SK-N-SH (cell line): ENCODE results near the gene CACNA1H. TPM values are rescaled to one million over a fixed set of nuclear protein-coding genes. Genes with fewer than 3 reads are reported as not detected.

Experiments used
- CTCF ChIA-PET: fragments of 300-600, 350-600 bp; formaldehyde crosslinking; extraction: SDS; loops from one replicate; lab custom pipeline; 2021; lab: Yijun Ruan, JAX
- POLR2A ChIA-PET: fragments of 350-600 bp; sonication (Branson Sonifier 250); formaldehyde crosslinking; extraction: SDS; loops from one replicate; lab custom pipeline; 2020; ENCODE audit warnings: antibody characterized with exemption, inconsistent platforms; lab: Yijun Ruan, JAX
- DNase-seq: peaks from one replicate; pipeline ENCODE4 v3.0.0; 2012
- H2AFZ ChIP-seq: fragments of 200-600 bp; sonication (generic); 2 replicates; pipeline ENCODE4 v1.8.1; 2016; ENCODE audit warnings: antibody characterized with exemption, mild to moderate bottlenecking, low read depth
- H3F3A ChIP-seq: fragments of 200-600 bp; sonication (generic); replicated peaks from 2 replicates; pipeline ENCODE3; 2016; ENCODE audit warnings: antibody characterized with exemption, mild to moderate bottlenecking; ENCODE audit not compliant: insufficient read depth
- H3K27ac ChIP-seq, 2 experiments: fragments of 200-500 bp in 1 of 2; fragments of 200-600 bp in 1 of 2; sonication (Bioruptor generic) in 1 of 2; sonication (generic), shearing (Covaris generic) in 1 of 2; 2 replicates each; pipeline versions ENCODE4 v1.5.1 to v1.6.1; 2014 to 2016; ENCODE audit warnings: low read depth in 2 of 2, inconsistent platforms in 1 of 2, low read length in 1 of 2, mild to moderate bottlenecking in 1 of 2, mixed read lengths in 1 of 2
- H3K27me3 ChIP-seq: fragments of 200-600 bp; sonication (generic), shearing (Covaris generic); 2 replicates; pipeline ENCODE4 v1.6.1; 2016; ENCODE audit warnings: mixed run types; ENCODE audit not compliant: insufficient read depth
- H3K36me3 ChIP-seq, 2 experiments: fragments of 200-500 bp in 1 of 2; fragments of 200-600 bp in 1 of 2; sonication (Bioruptor generic) in 1 of 2; sonication (generic) in 1 of 2; replicated peaks in 1 of 2; 2 replicates each; pipeline versions ENCODE3 to v1.5.1; 2014 to 2016; ENCODE audit warnings: low read length in 1 of 2, mild to moderate bottlenecking in 1 of 2; ENCODE audit not compliant: insufficient read depth in 2 of 2, control insufficient read depth in 1 of 2
- H3K4me1 ChIP-seq, 2 experiments: fragments of 200-500 bp in 1 of 2; fragments of 200-600 bp in 1 of 2; sonication (Bioruptor generic) in 1 of 2; sonication (generic), shearing (Covaris generic) in 1 of 2; 2 replicates each; pipeline versions ENCODE4 v1.5.1 to v1.6.1; 2014 to 2016; ENCODE audit warnings: low read depth in 1 of 2, low read length in 1 of 2, mixed run types in 1 of 2; ENCODE audit not compliant: insufficient read depth in 2 of 2, control insufficient read depth in 1 of 2
- H3K4me2 ChIP-seq: fragments of 200-600 bp; sonication (generic), shearing (Covaris generic); 2 replicates; pipeline ENCODE4 v1.6.1; 2017; ENCODE audit warnings: mixed run types
- H3K4me3 ChIP-seq, 2 experiments: fragments of 200-500 bp in 1 of 2; fragments of 200-600 bp in 1 of 2; sonication (Bioruptor generic) in 1 of 2; sonication (generic), shearing (Covaris generic) in 1 of 2; 2 replicates each; pipeline versions ENCODE4 v1.5.1 to v1.8.1; 2014 to 2016; ENCODE audit warnings: low read depth in 2 of 2, inconsistent platforms in 1 of 2, low read length in 1 of 2, mild to moderate bottlenecking in 1 of 2, mixed read lengths in 1 of 2, moderate library complexity in 1 of 2
- H3K79me2 ChIP-seq: fragments of 200-600 bp; sonication (generic); 2 replicates; pipeline ENCODE4 v1.8.1; 2017; ENCODE audit warnings: mild to moderate bottlenecking; ENCODE audit not compliant: insufficient read depth
- H3K9ac ChIP-seq: fragments of 200-600 bp; sonication (generic); 2 replicates; pipeline ENCODE4 v1.6.1; 2017; ENCODE audit warnings: mixed run types
- H3K9me2 ChIP-seq: fragments of 200-600 bp; sonication (generic); 2 replicates; pipeline ENCODE4 v1.6.1; 2017; ENCODE audit warnings: mixed run types
- H3K9me3 ChIP-seq: fragments of 200-600 bp; sonication (generic); 2 replicates; pipeline ENCODE4 v1.6.1; 2017; ENCODE audit warnings: mixed run types, mild to moderate bottlenecking, moderate library complexity
- H4K20me1 ChIP-seq: fragments of 200-600 bp; sonication (generic); 2 replicates; pipeline ENCODE4 v1.6.1; 2017; ENCODE audit warnings: mild to moderate bottlenecking, mixed run types; ENCODE audit not compliant: insufficient read depth
- ELF1 ChIP-seq: IDR thresholded peaks from 2 replicates; pipeline ENCODE4 v1.4.0; 2012
- EP300 ChIP-seq, 2 experiments: IDR thresholded peaks; 2 replicates each; pipeline versions ENCODE4 v1.4.0 to v1.6.1; 2012; ENCODE audit warnings: borderline replicate concordance in 1 of 2, low read depth in 1 of 2, low read length in 1 of 2
- FOXJ3 ChIP-seq: sonication (generic); formaldehyde crosslinking; IDR thresholded peaks from 2 replicates; pipeline ENCODE4 v1.5.1; 2020; ENCODE audit warnings: mild to moderate bottlenecking, missing genetic modification reagents
- GATA2 ChIP-seq: sonication (generic); formaldehyde crosslinking; IDR thresholded peaks from 2 replicates; pipeline ENCODE4 v1.5.0; 2020; ENCODE audit warnings: mild to moderate bottlenecking, missing genetic modification reagents
- MAX ChIP-seq: IDR thresholded peaks from 2 replicates; pipeline ENCODE4 v1.4.0; 2012; ENCODE audit warnings: low read depth
- MEF2A ChIP-seq: IDR thresholded peaks from 2 replicates; pipeline ENCODE4 v1.4.0; 2012; ENCODE audit warnings: low read depth, borderline replicate concordance
- NRF1 ChIP-seq: IDR thresholded peaks from 2 replicates; pipeline ENCODE4 v1.6.1; 2012; ENCODE audit warnings: low read depth, mild to moderate bottlenecking, low read length
- POLR2AphosphoS5 ChIP-seq: IDR thresholded peaks from 2 replicates; pipeline ENCODE4 v1.6.1; 2012; ENCODE audit warnings: low read depth, low read length
- RCOR1 ChIP-seq: fragments of 150-350 bp; IDR thresholded peaks from 2 replicates; pipeline ENCODE4 v1.6.1; 2017; ENCODE audit warnings: antibody characterized with exemption, low read length
- REST ChIP-seq: IDR thresholded peaks from 2 replicates; pipeline ENCODE4 v1.6.1; 2012; ENCODE audit warnings: mild to moderate bottlenecking, low read depth, low read length, moderate library complexity
- SIN3A ChIP-seq: IDR thresholded peaks from 2 replicates; pipeline ENCODE4 v1.6.1; 2012; ENCODE audit warnings: low read depth, mild to moderate bottlenecking, low read length, moderate library complexity, borderline replicate concordance
- TAF1 ChIP-seq: IDR thresholded peaks from 2 replicates; pipeline ENCODE4 v1.6.1; 2012; ENCODE audit warnings: low read depth, mild to moderate bottlenecking, low read length, moderate library complexity, borderline replicate concordance
- TCF12 ChIP-seq: IDR thresholded peaks from 2 replicates; pipeline ENCODE4 v1.4.0; 2012
- TEAD4 ChIP-seq: IDR thresholded peaks from 2 replicates; pipeline ENCODE4 v1.4.0; 2012; ENCODE audit warnings: mild to moderate bottlenecking, borderline replicate concordance; ENCODE audit not compliant: insufficient read depth
- USF1 ChIP-seq: IDR thresholded peaks from 2 replicates; pipeline ENCODE4 v1.4.0; 2012; ENCODE audit warnings: low read depth, borderline replicate concordance
- YY1 ChIP-seq: IDR thresholded peaks from 2 replicates; pipeline ENCODE4 v1.4.0; 2012; ENCODE audit warnings: low read depth, mild to moderate bottlenecking
- ZBTB33 ChIP-seq: IDR thresholded peaks from 2 replicates; pipeline ENCODE4 v1.4.0; 2012; ENCODE audit warnings: low read depth, borderline replicate concordance
- WGBS: methylation state at CpG from one replicate; pipeline ENCODE4 v1.1.6; 2017; ENCODE audit warnings: low lambda C conversion rate; 5-methylcytosine and 5-hydroxymethylcytosine counted together
- polyA plus RNA-seq, 3 experiments: library from polyadenylated mRNA; depleted of rRNA; stranded (reverse); fragments of >200 nt; gene quantifications; 2 replicates each; pipeline ENCODE4 v1.2.3, GENCODE V29; 2012
- TF ChIP-seq, protein P1 (sequence below): fragments of 150-350 bp; IDR thresholded peaks from 2 replicates; pipeline ENCODE4 v1.6.1; 2016; ENCODE audit warnings: mild to moderate bottlenecking, low read depth, low read length
- TF ChIP-seq, protein P2 (sequence below): fragments of 200-600 bp; sonication (generic); IDR thresholded peaks from 2 replicates; pipeline ENCODE4 v1.6.1; 2017; ENCODE audit warnings: antibody characterized with exemption, mild to moderate bottlenecking, moderate library complexity

CACNA1H gene
- polyA plus RNA-seq, 1 of the 3 experiments (the other 2 are of a cell fraction), result not detected

GRCh38 chr16:1210461-1210860 lies 57.6 kb downstream of the CACNA1H start:
- POLR2A ChIA-PET, result no interaction called here
- Histone ChIP-seq H3K4me2 (no peak overlapping the region), H3K36me3 (no peaks in the 10 kb centered on the region)
- TF ChIP-seq, protein P1, sequence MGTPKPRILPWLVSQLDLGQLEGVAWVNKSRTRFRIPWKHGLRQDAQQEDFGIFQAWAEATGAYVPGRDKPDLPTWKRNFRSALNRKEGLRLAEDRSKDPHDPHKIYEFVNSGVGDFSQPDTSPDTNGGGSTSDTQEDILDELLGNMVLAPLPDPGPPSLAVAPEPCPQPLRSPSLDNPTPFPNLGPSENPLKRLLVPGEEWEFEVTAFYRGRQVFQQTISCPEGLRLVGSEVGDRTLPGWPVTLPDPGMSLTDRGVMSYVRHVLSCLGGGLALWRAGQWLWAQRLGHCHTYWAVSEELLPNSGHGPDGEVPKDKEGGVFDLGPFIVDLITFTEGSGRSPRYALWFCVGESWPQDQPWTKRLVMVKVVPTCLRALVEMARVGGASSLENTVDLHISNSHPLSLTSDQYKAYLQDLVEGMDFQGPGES, result no peak
- TF ChIP-seq TEAD4 (no peak), FOXJ3 (no peak), MAX (no peak), RCOR1 (no peak), EP300 (IDR thresholded peaks at IDR 0.05; ENCODE audit: borderline replicate concordance in 1 of 2, low read depth in 1 of 2, low read length in 1 of 2) (no peak), SIN3A (no peak), REST (no peak), USF1 (no peak), ZBTB33 (no peak), TCF12 (no peak), YY1 (no peak), POLR2AphosphoS5 (no peak), GATA2 (CRISPR knock-in tag) (no peak), ELF1 (no peak), NRF1 (no peak), MEF2A (no peak), TAF1 (no peak)
- TF ChIP-seq, protein P2, sequence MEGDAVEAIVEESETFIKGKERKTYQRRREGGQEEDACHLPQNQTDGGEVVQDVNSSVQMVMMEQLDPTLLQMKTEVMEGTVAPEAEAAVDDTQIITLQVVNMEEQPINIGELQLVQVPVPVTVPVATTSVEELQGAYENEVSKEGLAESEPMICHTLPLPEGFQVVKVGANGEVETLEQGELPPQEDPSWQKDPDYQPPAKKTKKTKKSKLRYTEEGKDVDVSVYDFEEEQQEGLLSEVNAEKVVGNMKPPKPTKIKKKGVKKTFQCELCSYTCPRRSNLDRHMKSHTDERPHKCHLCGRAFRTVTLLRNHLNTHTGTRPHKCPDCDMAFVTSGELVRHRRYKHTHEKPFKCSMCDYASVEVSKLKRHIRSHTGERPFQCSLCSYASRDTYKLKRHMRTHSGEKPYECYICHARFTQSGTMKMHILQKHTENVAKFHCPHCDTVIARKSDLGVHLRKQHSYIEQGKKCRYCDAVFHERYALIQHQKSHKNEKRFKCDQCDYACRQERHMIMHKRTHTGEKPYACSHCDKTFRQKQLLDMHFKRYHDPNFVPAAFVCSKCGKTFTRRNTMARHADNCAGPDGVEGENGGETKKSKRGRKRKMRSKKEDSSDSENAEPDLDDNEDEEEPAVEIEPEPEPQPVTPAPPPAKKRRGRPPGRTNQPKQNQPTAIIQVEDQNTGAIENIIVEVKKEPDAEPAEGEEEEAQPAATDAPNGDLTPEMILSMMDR, result no peak
- TF ChIP-seq, all 33 proteins: peak for 0
- WGBS, result 38% methylated on average over 11 of the region's 23 CpGs
- H3K4me3 ChIP-seq, result no peak overlapping the region
- H3K79me2 ChIP-seq, result no peaks in the 10 kb centered on the region
- H3K9me2 ChIP-seq, result no peaks in the 10 kb centered on the region
- no peak overlapping the region for H2AFZ ChIP-seq
- H3K27me3 ChIP-seq, result peaks cover 79% of the 10 kb centered on the region
- no peak overlapping the region for H3K27ac ChIP-seq
- no peak for DNase-seq
- no peaks in the 10 kb centered on the region for H3F3A ChIP-seq
- H3K9me3 ChIP-seq, result no peaks in the 10 kb centered on the region
- CTCF ChIA-PET, result no interaction called here
- H3K9ac ChIP-seq, result no peak overlapping the region
- H4K20me1 ChIP-seq, result 0 out of 2 replicates have a peak, but pooled peaks cover 2% of the 10 kb centered on the region
- H3K4me1 ChIP-seq, result no peaks in the 10 kb centered on the region
